Fibroblast of peridontal ligament (primary cell): ENCODE data around the gene CLEC3B.
"Not testable (repeated sequence)": the region's sequence is repeated elsewhere in the genome, so short reads cannot be mapped to it uniquely, and the experiment has no call there.

Experiments used
- DNase-seq: peaks from one replicate; pipeline ENCODE4 v3.0.0-alpha.2; 2010; ENCODE audit errors: extremely low read depth

Gene CLEC3B

GRCh38 chr3:45035441-45036301 is 9.6 kb downstream of the CLEC3B start:
- DNase-seq: peak; percentile 52

DNA sequence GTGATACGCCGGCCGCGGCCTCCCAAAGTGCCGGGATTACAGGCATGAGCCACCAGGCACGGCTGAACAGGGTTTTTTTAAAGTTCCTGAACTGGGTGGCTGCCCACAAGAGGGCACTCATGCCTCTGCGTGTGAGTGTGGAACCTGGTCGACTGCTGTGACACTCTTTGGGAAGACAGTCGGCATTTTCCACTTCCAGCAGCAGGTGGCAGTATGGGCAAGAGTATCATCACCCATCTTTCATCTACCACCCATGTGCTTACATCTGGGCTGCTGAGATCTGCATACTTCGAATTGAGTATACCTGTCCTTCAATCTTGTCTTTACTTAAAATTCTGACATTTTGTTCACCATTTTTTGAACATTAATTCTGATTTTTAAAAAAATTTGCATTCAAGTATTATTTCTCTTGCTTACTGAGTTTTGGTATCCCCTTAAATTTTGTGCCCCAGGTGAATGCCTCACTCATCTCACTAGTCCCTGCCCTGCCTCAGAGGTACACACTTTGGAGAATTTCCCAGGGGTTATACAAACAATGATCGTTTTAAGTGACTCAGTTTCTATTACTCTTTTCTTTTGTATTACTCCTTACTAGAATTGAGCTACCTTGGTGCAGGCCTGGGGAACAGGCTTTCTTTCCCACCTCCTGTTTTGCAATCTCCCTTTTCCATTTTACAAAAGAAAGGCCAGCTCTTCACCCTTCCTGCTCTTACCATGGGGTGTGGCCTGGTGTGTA is 11.8 kb downstream of the CLEC3B start:
- peak; percentile 95 for DNase-seq

DNA sequence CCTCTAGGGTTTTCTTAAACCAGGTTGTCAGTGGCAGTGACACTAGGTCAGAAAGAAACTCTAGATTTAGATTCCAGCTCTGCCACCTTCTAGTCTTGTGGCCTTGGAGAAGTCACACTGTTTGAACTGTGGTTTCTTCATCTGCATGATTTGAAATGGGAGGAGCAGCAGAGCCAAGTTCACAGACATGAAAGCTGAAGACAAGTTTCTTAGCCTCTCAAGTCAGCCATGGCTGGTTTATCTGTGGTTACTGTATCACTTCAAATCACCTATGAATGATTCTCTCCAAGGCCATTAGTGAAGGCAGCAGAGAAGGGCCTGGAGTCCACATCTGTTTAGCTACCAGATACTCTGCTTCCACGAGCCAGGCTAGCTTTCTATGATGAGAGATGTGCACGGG is 15.6 kb downstream of the CLEC3B start:
- no peak for DNase-seq

GRCh38 chr3:45042162-45042561 is 16.1 kb downstream of the CLEC3B start:
- no peak for DNase-seq

GRCh38 chr3:45043728-45044299 is 17.7 kb downstream of the CLEC3B start:
- peak; percentile 98 for DNase-seq

GRCh38 chr3:45048244-45048643 is 22.1 kb downstream of the CLEC3B start:
- no peak for DNase-seq

- no peak for DNase-seq
Measured at GRCh38 chr3:45049807-45050206, 23.7 kb downstream of the CLEC3B start.

- DNase-seq: no peak
Measured at GRCh38 chr3:45051685-45052084, 25.6 kb downstream of the CLEC3B start.

DNA sequence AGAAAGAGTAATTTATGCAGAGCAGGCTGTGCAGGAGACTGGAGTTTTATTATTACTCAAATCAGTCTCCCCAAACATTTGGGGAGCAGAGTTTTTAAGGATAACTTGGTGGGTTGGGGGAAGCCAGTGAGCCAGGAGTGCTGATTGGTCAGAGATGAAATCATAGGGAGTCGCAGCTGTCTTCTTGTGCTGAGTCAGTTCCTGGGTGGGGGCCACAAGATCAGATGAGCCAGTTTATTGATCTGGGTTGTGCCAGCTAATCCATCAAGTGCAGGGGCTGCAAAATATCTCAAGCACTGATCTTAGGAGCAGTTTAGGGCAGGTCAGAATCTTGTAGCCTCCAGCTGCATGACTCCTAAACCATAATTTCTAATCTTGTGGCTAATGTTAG is 27.7 kb downstream of the CLEC3B start:
- DNase-seq: not testable (repeated sequence)

- DNase-seq: peak; percentile 99
Measured at GRCh38 chr3:45054196-45054857, 28.2 kb downstream of the CLEC3B start.

DNA sequence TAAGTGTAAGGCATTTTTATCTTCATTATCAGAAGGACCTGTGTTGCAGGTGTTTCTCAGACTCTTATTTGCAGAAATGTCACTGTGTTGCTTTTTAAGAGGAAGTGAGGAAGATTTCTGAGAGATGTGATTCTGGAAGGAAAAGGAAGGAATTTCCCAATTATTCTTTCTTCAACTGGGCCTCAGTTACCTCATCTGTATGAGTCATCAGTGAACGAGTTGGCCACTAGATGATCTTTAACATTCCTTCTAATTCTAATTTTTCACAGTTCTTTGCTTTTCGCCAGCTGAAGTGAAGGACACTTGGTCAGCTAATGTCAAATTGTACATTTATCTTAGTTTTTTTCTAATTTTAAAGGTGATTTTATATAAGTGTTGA is 28.9 kb downstream of the CLEC3B start:
- DNase-seq: peak; percentile 90

GRCh38 chr3:45055411-45056143 is 29.5 kb downstream of the CLEC3B start:
- DNase-seq: peak; percentile 84

- DNase-seq: peak; percentile 38
Measured at GRCh38 chr3:45056608-45057301, 30.7 kb downstream of the CLEC3B start.

- DNase-seq: no peak
Measured at GRCh38 chr3:45057557-45057956, 31.5 kb downstream of the CLEC3B start.

DNA sequence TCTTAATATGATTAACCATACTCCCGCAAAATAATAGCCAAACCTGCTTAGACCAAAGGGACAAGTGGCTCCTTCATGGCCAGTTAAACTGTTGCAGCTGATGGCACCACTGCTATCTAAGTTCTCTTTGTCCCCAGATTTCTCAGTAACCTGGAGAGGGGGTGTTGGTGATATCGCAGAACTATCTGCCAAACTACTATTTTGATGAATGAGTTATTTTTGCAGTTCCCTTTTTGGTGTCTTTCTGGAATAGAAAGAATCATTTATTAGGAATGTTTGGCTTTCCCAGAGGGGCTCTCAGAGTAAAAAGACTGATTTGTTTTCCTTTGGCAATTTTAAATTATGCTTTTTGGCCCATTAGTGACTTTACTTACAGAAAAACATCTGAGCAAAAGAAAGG is 33.0 kb downstream of the CLEC3B start:
- no peak for DNase-seq

GRCh38 chr3:45060165-45060892 is 34.2 kb downstream of the CLEC3B start:
- DNase-seq: peak; percentile 48

DNA sequence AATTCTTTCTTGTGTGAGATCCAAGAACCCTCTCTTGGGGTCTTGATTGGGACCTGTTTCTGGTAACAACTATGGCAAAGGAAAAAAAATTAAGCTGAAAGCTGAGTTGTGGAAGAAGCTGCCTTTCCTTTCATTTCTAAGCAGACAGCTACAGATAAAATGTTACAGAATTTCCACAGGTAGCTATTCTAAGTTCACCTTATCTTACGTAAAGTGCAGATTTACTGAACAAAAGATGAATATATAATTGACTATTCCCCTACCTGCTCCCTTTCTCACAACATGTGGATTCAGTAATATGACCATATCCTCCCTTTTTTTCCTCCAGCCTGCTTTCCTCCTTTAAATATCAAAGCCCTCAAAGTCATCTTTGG is 36.6 kb downstream of the CLEC3B start:
- DNase-seq: no peak

DNA sequence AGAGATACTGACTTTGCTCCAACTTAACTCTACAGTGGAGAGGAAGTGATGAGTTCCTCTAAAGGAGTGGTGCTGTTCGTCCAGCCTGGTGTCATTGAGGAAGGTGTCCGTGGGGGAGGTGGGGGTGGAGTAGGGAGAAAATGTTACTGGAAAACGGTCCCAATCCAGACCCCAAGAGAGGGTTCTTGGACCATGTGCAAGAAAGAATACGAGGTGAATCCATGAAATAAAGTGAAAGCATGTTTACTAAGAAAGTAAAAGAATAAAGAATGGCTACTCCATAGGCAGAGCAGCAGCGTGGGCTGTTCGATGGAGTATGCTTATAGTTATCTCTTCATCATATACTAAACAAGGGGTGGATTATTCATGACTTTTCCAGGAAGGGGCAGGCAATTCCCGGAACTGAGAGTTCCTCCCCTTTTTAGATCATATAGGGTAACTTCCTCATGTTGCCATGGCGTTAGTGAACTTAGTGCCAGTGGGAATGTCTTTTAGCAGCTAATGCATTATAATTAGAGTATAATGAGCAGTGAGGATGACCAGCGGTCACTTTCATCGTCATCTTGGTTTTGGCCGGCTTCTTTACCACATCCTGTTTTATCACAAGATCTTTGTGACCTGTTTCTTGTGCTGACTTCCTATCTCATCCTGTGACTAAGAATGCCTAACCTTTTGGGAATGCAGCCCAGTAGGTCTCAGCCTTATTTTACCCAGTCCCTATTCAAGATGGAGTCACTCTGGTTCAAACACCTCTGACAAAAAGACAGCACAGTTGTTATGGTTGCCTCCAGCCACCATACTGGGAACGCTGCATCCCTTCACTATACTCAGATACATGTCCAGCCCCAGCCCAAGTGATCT is 38.6 kb downstream of the CLEC3B start:
- DNase-seq: peak; percentile 62

- no peak for DNase-seq
Measured at GRCh38 chr3:45065373-45065720, 39.2 kb downstream of the CLEC3B start.
